22Rv1 (cell line): ENCODE data around the gene HTR2C.

ENCODE experiments used
- ZFX ChIP-seq: fragments of 450-650 bp; IDR thresholded peaks from 2 replicates; pipeline ENCODE4 v1.6.1; 2017; ENCODE audit warnings: antibody characterized with exemption, borderline replicate concordance
- TF ChIP-seq, protein P1 (sequence below): fragments of 450-650 bp; IDR thresholded peaks from 2 replicates; pipeline ENCODE4 v1.5.1; 2017; ENCODE audit warnings: mild to moderate bottlenecking

- TF ChIP-seq, protein P1, sequence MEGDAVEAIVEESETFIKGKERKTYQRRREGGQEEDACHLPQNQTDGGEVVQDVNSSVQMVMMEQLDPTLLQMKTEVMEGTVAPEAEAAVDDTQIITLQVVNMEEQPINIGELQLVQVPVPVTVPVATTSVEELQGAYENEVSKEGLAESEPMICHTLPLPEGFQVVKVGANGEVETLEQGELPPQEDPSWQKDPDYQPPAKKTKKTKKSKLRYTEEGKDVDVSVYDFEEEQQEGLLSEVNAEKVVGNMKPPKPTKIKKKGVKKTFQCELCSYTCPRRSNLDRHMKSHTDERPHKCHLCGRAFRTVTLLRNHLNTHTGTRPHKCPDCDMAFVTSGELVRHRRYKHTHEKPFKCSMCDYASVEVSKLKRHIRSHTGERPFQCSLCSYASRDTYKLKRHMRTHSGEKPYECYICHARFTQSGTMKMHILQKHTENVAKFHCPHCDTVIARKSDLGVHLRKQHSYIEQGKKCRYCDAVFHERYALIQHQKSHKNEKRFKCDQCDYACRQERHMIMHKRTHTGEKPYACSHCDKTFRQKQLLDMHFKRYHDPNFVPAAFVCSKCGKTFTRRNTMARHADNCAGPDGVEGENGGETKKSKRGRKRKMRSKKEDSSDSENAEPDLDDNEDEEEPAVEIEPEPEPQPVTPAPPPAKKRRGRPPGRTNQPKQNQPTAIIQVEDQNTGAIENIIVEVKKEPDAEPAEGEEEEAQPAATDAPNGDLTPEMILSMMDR: no peak
- no peak for TF ChIP-seq ZFX
These were observed 323.2 kb downstream of the HTR2C start for GRCh38 chrX:114906984-114907510.
